HEK293 (cell line): Measurements from ENCODE around the gene MS4A7.

Experiments
- CTCF ChIA-PET: fragments of 350-600 bp; formaldehyde crosslinking; extraction: SDS; loops from one replicate; lab custom pipeline; 2021; ENCODE audit warnings: antibody characterized with exemption; lab: Yijun Ruan, JAX
- POLR2A ChIA-PET: fragments of 300-600 bp; formaldehyde crosslinking; extraction: SDS; loops from one replicate; lab custom pipeline; 2020; ENCODE audit warnings: antibody characterized with exemption, inconsistent platforms; lab: Yijun Ruan, JAX
- H3K27ac ChIP-seq: fragments of 200-500 bp; sonication (Bioruptor generic); 2 replicates; pipeline ENCODE4 v1.5.1; 2014; ENCODE audit warnings: low read depth, low read length, control low read depth, inconsistent platforms; ENCODE audit errors: extremely low read depth
- H3K36me3 ChIP-seq, 2 experiments: fragments of 200-500 bp in 1 of 2; sonication (Bioruptor generic) in 1 of 2; 1 replicate in 1 of 2; 2 replicates in 1 of 2; pipeline ENCODE4 v1.5.1; 2014 to 2017; ENCODE audit warnings: inconsistent platforms in 2 of 2, low read length in 2 of 2; ENCODE audit not compliant: control insufficient read depth in 2 of 2, insufficient read depth in 1 of 2
- H3K4me1 ChIP-seq: fragments of 200-500 bp; sonication (Bioruptor generic); 2 replicates; pipeline ENCODE4 v1.5.1; 2014; ENCODE audit warnings: mild to moderate bottlenecking, low read length, inconsistent platforms; ENCODE audit not compliant: control insufficient read depth, insufficient read depth
- H3K4me3 ChIP-seq: 2 replicates; pipeline ENCODE4 v1.5.1; 2011; ENCODE audit warnings: low read depth, mild to moderate bottlenecking, control low read depth, low read length, moderate library complexity
- H3K9me3 ChIP-seq: fragments of 200-500 bp; sonication (Bioruptor generic); 2 replicates; pipeline ENCODE4 v1.5.1; 2014; ENCODE audit warnings: low read depth, low read length, inconsistent platforms; ENCODE audit not compliant: control insufficient read depth, insufficient read depth
- ELK4 ChIP-seq: IDR thresholded peaks from 2 replicates; pipeline ENCODE4 v1.6.1; 2011; ENCODE audit warnings: mild to moderate bottlenecking, low read depth, low read length, borderline replicate concordance
- FEZF1 ChIP-seq: fragments of 450-650 bp; formaldehyde crosslinking; IDR thresholded peaks from 2 replicates; pipeline ENCODE4 v1.5.1; 2016; ENCODE audit warnings: missing biosample characterization, missing genetic modification characterization
- SETDB1 ChIP-seq: IDR thresholded peaks from one replicate; pipeline ENCODE4 v1.6.1; 2017; ENCODE audit warnings: mild to moderate bottlenecking, low read length, moderate library complexity, mixed read lengths; ENCODE audit not compliant: insufficient read length
- YY1 ChIP-seq: fragments of 450-650 bp; formaldehyde crosslinking; IDR thresholded peaks from 2 replicates; pipeline ENCODE4 v1.5.1; 2018; ENCODE audit warnings: missing biosample characterization, missing genetic modification characterization
- ZBTB10 ChIP-seq: fragments of 450-650 bp; formaldehyde crosslinking; IDR thresholded peaks from 2 replicates; pipeline ENCODE4 v1.5.1; 2016; ENCODE audit warnings: missing biosample characterization, missing genetic modification characterization
- ZFHX2 ChIP-seq: fragments of 450-650 bp; formaldehyde crosslinking; conservative IDR thresholded peaks from 2 replicates; pipeline ENCODE4 v1.5.1; 2016; ENCODE audit warnings: missing biosample characterization, missing genetic modification characterization
- ZFP41 ChIP-seq: fragments of 450-650 bp; formaldehyde crosslinking; IDR thresholded peaks from 2 replicates; pipeline ENCODE4 v1.5.1; 2016; ENCODE audit warnings: missing biosample characterization, missing genetic modification characterization, borderline replicate concordance
- ZIC2 ChIP-seq: fragments of 450-650 bp; formaldehyde crosslinking; IDR thresholded peaks from 2 replicates; pipeline ENCODE4 v1.5.1; 2016; ENCODE audit warnings: missing biosample characterization, missing genetic modification characterization
- ZNF140 ChIP-seq: fragments of 450-650 bp; formaldehyde crosslinking; IDR thresholded peaks from 2 replicates; pipeline ENCODE4 v1.5.1; 2016; ENCODE audit warnings: missing biosample characterization, missing genetic modification characterization
- ZNF202 ChIP-seq: fragments of 450-650 bp; formaldehyde crosslinking; IDR thresholded peaks from 2 replicates; pipeline ENCODE4 v1.5.1; 2016; ENCODE audit warnings: missing biosample characterization, missing genetic modification characterization, borderline replicate concordance
- ZNF24 ChIP-seq: fragments of 450-650 bp; formaldehyde crosslinking; IDR thresholded peaks from 2 replicates; pipeline ENCODE4 v1.5.1; 2016; ENCODE audit warnings: missing biosample characterization, missing genetic modification characterization
- ZNF266 ChIP-seq: fragments of 450-650 bp; formaldehyde crosslinking; IDR thresholded peaks from 2 replicates; pipeline ENCODE4 v1.5.1; 2016; ENCODE audit warnings: missing biosample characterization, missing genetic modification characterization, low read depth
- ZNF324 ChIP-seq: fragments of 450-650 bp; formaldehyde crosslinking; IDR thresholded peaks from 2 replicates; pipeline ENCODE4 v1.5.1; 2016; ENCODE audit warnings: missing biosample characterization, missing genetic modification characterization
- ZNF510 ChIP-seq: fragments of 450-650 bp; formaldehyde crosslinking; IDR thresholded peaks from 2 replicates; pipeline ENCODE4 v1.5.1; 2018; ENCODE audit warnings: mild to moderate bottlenecking, missing genetic modification characterization, missing biosample characterization; ENCODE audit not compliant: insufficient replicate concordance
- ZNF521 ChIP-seq: fragments of 450-650 bp; formaldehyde crosslinking; IDR thresholded peaks from 2 replicates; pipeline ENCODE4 v1.5.1; 2017; ENCODE audit warnings: missing biosample characterization, mild to moderate bottlenecking, missing genetic modification characterization
- ZNF548 ChIP-seq: fragments of 450-650 bp; formaldehyde crosslinking; IDR thresholded peaks from 2 replicates; pipeline ENCODE4 v1.5.1; 2016; ENCODE audit warnings: missing biosample characterization, missing genetic modification characterization
- ZNF555 ChIP-seq: fragments of 450-650 bp; formaldehyde crosslinking; conservative IDR thresholded peaks from 2 replicates; pipeline ENCODE4 v1.5.1; 2017; ENCODE audit warnings: missing biosample characterization, mild to moderate bottlenecking, missing genetic modification characterization, inconsistent platforms
- ZNF624 ChIP-seq: fragments of 450-650 bp; formaldehyde crosslinking; IDR thresholded peaks from 2 replicates; pipeline ENCODE4 v1.5.1; 2017; ENCODE audit warnings: missing biosample characterization, missing genetic modification characterization
- ZNF645 ChIP-seq: fragments of 450-650 bp; formaldehyde crosslinking; IDR thresholded peaks from 2 replicates; pipeline ENCODE4; 2016; ENCODE audit warnings: missing biosample characterization, missing genetic modification characterization
- ZNF677 ChIP-seq: fragments of 450-650 bp; IDR thresholded peaks from 2 replicates; pipeline ENCODE4 v1.5.0; 2018; ENCODE audit warnings: missing biosample characterization, mild to moderate bottlenecking, missing genetic modification characterization, moderate library complexity
- ZNF707 ChIP-seq: fragments of 450-650 bp; formaldehyde crosslinking; IDR thresholded peaks from 2 replicates; pipeline ENCODE4 v1.5.1; 2016; ENCODE audit warnings: missing biosample characterization, missing genetic modification characterization
- ZNF747 ChIP-seq: fragments of 450-650 bp; formaldehyde crosslinking; IDR thresholded peaks from 2 replicates; pipeline ENCODE4 v1.5.1; 2016; ENCODE audit warnings: missing biosample characterization, missing genetic modification characterization
- ZNF76 ChIP-seq: fragments of 450-650 bp; formaldehyde crosslinking; IDR thresholded peaks from 2 replicates; pipeline ENCODE4; 2016; ENCODE audit warnings: low read depth, missing biosample characterization, missing genetic modification characterization, borderline replicate concordance
- ZNF791 ChIP-seq: fragments of 450-650 bp; formaldehyde crosslinking; IDR thresholded peaks from 2 replicates; pipeline ENCODE4 v1.5.1; 2016; ENCODE audit warnings: missing biosample characterization, missing genetic modification characterization
- ZNF830 ChIP-seq: fragments of 450-650 bp; IDR thresholded peaks from 2 replicates; pipeline ENCODE4 v1.5.0; 2018; ENCODE audit warnings: missing biosample characterization, missing genetic modification characterization, low read depth, mild to moderate bottlenecking, moderate library complexity
- ZNF837 ChIP-seq: fragments of 450-650 bp; formaldehyde crosslinking; IDR thresholded peaks from 2 replicates; pipeline ENCODE4 v1.5.1; 2016; ENCODE audit warnings: missing biosample characterization, missing genetic modification characterization
- ZSCAN18 ChIP-seq: fragments of 450-650 bp; formaldehyde crosslinking; IDR thresholded peaks from 2 replicates; pipeline ENCODE4 v1.5.1; 2016; ENCODE audit warnings: missing biosample characterization, missing genetic modification characterization
- ZSCAN30 ChIP-seq: fragments of 450-650 bp; IDR thresholded peaks from 2 replicates; pipeline ENCODE4 v1.5.1; 2018; ENCODE audit warnings: missing biosample characterization, mild to moderate bottlenecking, missing genetic modification characterization, moderate library complexity

MS4A7 gene

GRCh38 chr11:60338053-60338452 lies 40.3 kb upstream of the MS4A7 start:
- Histone ChIP-seq H3K27ac (no peak overlapping the region), H3K4me1 (no peaks in the 10 kb centered on the region), H3K36me3 (no peaks in the 10 kb centered on the region), H3K4me3 (no peak overlapping the region), H3K9me3 (no peaks in the 10 kb centered on the region)
- TF ChIP-seq ZNF791 (tag by site-specific recombination) = no peak
- TF ChIP-seq ZNF140 (tag by site-specific recombination) = no peak
- TF ChIP-seq ZNF76 (tag by site-specific recombination) = no peak
- no peak for TF ChIP-seq ZBTB10 (tag by site-specific recombination)
- TF ChIP-seq FEZF1 = no peak
- no peak for TF ChIP-seq ZNF555
- TF ChIP-seq ZNF324 (tag by site-specific recombination) = no peak
- no peak for TF ChIP-seq ZNF202
- no peak for TF ChIP-seq YY1 (tag by site-specific recombination)
- no peak for TF ChIP-seq ZNF521 (tag by site-specific recombination)
- TF ChIP-seq ZSCAN18 = no peak
- no peak for TF ChIP-seq ZIC2 (tag by site-specific recombination)
- no peak for TF ChIP-seq ZNF677
- TF ChIP-seq ZNF24 (tag by site-specific recombination) = no peak
- TF ChIP-seq ZNF830 (tag by site-specific recombination) = no peak
- ChIA-PET CTCF (interaction anchor here (0.6 kb wide), 1 partner anchor 1534 kb away, joined by 3 read pairs; no protein-coding TSS in a partner anchor), POLR2A (no interaction called here)

- Histone ChIP-seq H3K9me3 (no peaks in the 10 kb centered on the region), H3K27ac (no peak overlapping the region), H3K4me3 (no peak overlapping the region), H3K4me1 (no peaks in the 10 kb centered on the region), H3K36me3 (no peaks in the 10 kb centered on the region)
- TF ChIP-seq ZNF510 (no peak), ZNF707 (tag by site-specific recombination) (no peak), ZNF548 (tag by site-specific recombination) (no peak)
- POLR2A ChIA-PET = no interaction called here
- CTCF ChIA-PET = interaction anchor here (0.6 to 0.7 kb wide), 2 partner anchors 259 to 467 kb away, joined by 3 read pairs; no protein-coding TSS in a partner anchor
Measured at GRCh38 chr11:60339356-60339755, 39.0 kb upstream of the MS4A7 start.

- CTCF ChIA-PET = interaction anchor here (0.6 to 3.8 kb wide), 7 partner anchors 9 to 276 kb away, joined by 3 to 30 read pairs (median 9); no protein-coding TSS in a partner anchor
- POLR2A ChIA-PET = no interaction called here
- TF ChIP-seq ELK4 (no peak), ZNF837 (no peak), ZSCAN30 (tag by site-specific recombination) (no peak), ZNF747 (tag by site-specific recombination) (no peak), SETDB1 (no peak), ZFHX2 (tag by site-specific recombination) (no peak), ZFP41 (tag by site-specific recombination) (no peak), ZNF645 (tag by site-specific recombination) (no peak), YY1 (tag by site-specific recombination) (no peak), ZNF266 (tag by site-specific recombination) (no peak), ZNF624 (tag by site-specific recombination) (no peak)
Measured at GRCh38 chr11:60343094-60343704, 35.1 kb upstream of the MS4A7 start.

More at GRCh38 chr11:60343094-60343704, 35.1 kb upstream of the MS4A7 start:
- no peaks in the 10 kb centered on the region for H3K4me1 ChIP-seq
- no peaks in the 10 kb centered on the region for H3K36me3 ChIP-seq
- H3K9me3 ChIP-seq = no peaks in the 10 kb centered on the region
- no peak overlapping the region for H3K4me3 ChIP-seq
- H3K27ac ChIP-seq = no peak overlapping the region
